K562 treated with DMSO at 1 percent for 24 hours (cell line): ENCODE results near the gene DDX3Y. TPM values are rescaled to one million over a fixed set of nuclear protein-coding genes. Genes with fewer than 3 reads are reported as not detected.

Experiments used
- total RNA-seq: library from RNA; unstranded; fragments of 300-600 nt; gene quantifications from 2 replicates; pipeline ENCODE4 v1.2.3, GENCODE V29; 2022; ENCODE audit warnings: low read depth; ENCODE audit not compliant: insufficient read depth

Gene DDX3Y
- not detected in 2 replicates for total RNA-seq

GRCh38 chrY:12904618-12905516, at the start of gene DDX3Y:
TSS of gene DDX3Y (plus strand) at chrY:12904868. CDS start at chrY:12904937, 69 bp downstream.

Other genes starting within 250 kb of the DDX3Y start
- gene USP9Y, start 203.6 kb upstream of the DDX3Y start, total RNA-seq = not detected in 2 replicates